Measurements from ENCODE around the gene TMEM181.
"Not testable (repeated sequence)": the region's sequence is repeated elsewhere in the genome, so short reads cannot be mapped to it uniquely, and the experiment has no call there.

Gene TMEM181

DNA sequence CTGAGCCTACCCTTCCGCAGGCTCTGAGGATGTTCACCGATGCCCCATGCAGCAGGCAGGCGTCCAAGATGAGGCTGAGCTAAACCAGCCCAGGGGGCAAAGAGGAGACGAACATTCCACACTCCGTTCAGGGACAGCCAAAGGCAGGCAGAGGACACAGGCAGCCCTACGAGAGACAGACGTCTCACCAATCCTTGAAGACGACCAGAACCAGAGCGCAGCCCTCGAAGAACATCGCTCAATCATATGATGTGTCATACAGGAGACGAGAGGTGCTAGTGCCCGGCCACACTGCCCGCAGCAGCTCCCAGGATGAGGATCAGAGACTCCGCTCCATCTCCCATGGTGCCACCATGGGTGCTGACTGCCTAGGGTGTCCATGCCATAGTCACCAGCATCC lies 35.6 kb upstream of the TMEM181 start:
- no peak for DNase-seq (ENCODE audit: low read depth)
- TF ChIP-seq, protein P1, sequence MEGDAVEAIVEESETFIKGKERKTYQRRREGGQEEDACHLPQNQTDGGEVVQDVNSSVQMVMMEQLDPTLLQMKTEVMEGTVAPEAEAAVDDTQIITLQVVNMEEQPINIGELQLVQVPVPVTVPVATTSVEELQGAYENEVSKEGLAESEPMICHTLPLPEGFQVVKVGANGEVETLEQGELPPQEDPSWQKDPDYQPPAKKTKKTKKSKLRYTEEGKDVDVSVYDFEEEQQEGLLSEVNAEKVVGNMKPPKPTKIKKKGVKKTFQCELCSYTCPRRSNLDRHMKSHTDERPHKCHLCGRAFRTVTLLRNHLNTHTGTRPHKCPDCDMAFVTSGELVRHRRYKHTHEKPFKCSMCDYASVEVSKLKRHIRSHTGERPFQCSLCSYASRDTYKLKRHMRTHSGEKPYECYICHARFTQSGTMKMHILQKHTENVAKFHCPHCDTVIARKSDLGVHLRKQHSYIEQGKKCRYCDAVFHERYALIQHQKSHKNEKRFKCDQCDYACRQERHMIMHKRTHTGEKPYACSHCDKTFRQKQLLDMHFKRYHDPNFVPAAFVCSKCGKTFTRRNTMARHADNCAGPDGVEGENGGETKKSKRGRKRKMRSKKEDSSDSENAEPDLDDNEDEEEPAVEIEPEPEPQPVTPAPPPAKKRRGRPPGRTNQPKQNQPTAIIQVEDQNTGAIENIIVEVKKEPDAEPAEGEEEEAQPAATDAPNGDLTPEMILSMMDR (IDR thresholded peaks at IDR 0.05; ENCODE audit: control insufficient read depth, insufficient read depth, low read depth, low read length, missing control alignments), result no peak
- no peak overlapping the region for H3K4me3 ChIP-seq (ENCODE audit: control insufficient read depth, low read depth, low read length)

- H3K4me3 ChIP-seq (ENCODE audit: control insufficient read depth, low read depth, low read length); DNase-seq (ENCODE audit: low read depth): not testable (repeated sequence)
These were observed 32.0 kb upstream of the TMEM181 start for GRCh38 chr6:158527858-158528257.

DNA sequence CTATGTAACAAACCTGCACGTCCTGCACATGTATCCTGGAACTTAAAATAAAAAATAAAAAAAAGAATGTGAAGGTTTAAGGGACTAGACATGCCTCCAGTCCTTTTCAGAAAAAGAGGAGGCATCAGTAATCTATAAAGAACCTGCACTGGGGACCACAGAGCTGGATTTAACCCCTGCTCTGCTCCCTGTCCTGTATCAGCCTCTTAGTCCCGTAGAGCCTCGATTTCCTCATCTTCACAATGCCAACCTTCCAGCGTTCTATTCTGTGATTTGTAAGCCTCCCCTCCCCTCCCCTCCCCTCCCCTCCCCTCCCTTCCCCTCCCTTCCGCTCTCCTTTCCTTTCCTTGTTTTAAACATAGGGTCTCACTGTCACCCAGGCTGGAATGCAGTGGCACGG lies 31.1 kb upstream of the TMEM181 start:
- no peak overlapping the region for H3K4me3 ChIP-seq (ENCODE audit: control insufficient read depth, low read depth, low read length)
- TF ChIP-seq, protein P1 (IDR thresholded peaks at IDR 0.05; ENCODE audit: control insufficient read depth, insufficient read depth, low read depth, low read length, missing control alignments), result no peak
- no peak for DNase-seq (ENCODE audit: low read depth)

- no peak overlapping the region for H3K4me3 ChIP-seq (ENCODE audit: control insufficient read depth, low read depth, low read length)
- TF ChIP-seq, protein P1 (IDR thresholded peaks at IDR 0.05; ENCODE audit: control insufficient read depth, insufficient read depth, low read depth, low read length, missing control alignments), result no peak
- no peak for DNase-seq (ENCODE audit: low read depth)
These were observed 30.3 kb upstream of the TMEM181 start for GRCh38 chr6:158529629-158530028.

DNA sequence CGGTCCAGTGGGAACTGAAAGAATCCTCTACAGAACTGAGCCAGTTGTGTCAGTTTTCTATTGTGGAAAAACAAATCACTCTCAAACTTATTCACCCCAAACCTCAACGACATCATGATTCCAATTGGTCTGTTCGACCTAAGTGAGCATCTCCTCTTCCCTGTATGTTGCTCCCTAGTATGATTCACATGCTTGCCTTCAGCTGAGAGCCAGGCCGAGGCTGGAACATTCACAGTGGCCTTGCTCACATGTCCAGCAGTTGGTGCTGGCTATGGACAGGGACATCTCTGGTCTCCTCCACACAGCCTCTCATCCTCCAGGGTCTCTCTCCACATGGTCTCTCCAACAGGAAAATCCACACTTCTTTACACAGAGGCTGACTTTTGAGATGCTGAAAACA lies 28.3 kb upstream of the TMEM181 start:
- TF ChIP-seq, protein P1 (IDR thresholded peaks at IDR 0.05; ENCODE audit: control insufficient read depth, insufficient read depth, low read depth, low read length, missing control alignments), result no peak
- no peak overlapping the region for H3K4me3 ChIP-seq (ENCODE audit: control insufficient read depth, low read depth, low read length)
- no peak for DNase-seq (ENCODE audit: low read depth)

GRCh38 chr6:158531970-158532369 lies 27.9 kb upstream of the TMEM181 start:
- H3K4me3 ChIP-seq (ENCODE audit: control insufficient read depth, low read depth, low read length), result no peak overlapping the region
- DNase-seq (ENCODE audit: low read depth), result no peak
- TF ChIP-seq, protein P1 (IDR thresholded peaks at IDR 0.05; ENCODE audit: control insufficient read depth, insufficient read depth, low read depth, low read length, missing control alignments), result no peak

GRCh38 chr6:158536084-158536890 lies 23.6 kb upstream of the TMEM181 start:
- H3K4me3 ChIP-seq (ENCODE audit: control insufficient read depth, low read depth, low read length), result peak overlapping the region; percentile 47
- DNase-seq (ENCODE audit: low read depth), result no peak
- TF ChIP-seq, protein P1 (IDR thresholded peaks at IDR 0.05; ENCODE audit: control insufficient read depth, insufficient read depth, low read depth, low read length, missing control alignments), result no peak
